CD4-positive, alpha-beta T cell (primary cell): ENCODE results near the gene PNPLA7. TPM values are rescaled to one million over a fixed set of nuclear protein-coding genes. Genes with fewer than 3 reads are reported as not detected.

Source experiments
- ATAC-seq: fragments of 200-7000 bp; cut with Tn5 transposase; one replicate; pipeline ENCODE4 v1.10.0; 2022; ENCODE audit warnings: mild to moderate bottlenecking; ENCODE audit not compliant: poor library complexity
- CTCF ChIA-PET: fragments of 350-600 bp; sonication (Branson Sonifier 250); formaldehyde crosslinking; loops from one replicate; lab custom pipeline; 2021; ENCODE audit warnings: antibody characterized with exemption, inconsistent platforms; lab: Charles Lee
- POLR2A ChIA-PET: fragments of 350-600 bp; sonication (Branson Sonifier 250); formaldehyde crosslinking; loops from one replicate; lab custom pipeline; 2021; ENCODE audit warnings: antibody characterized with exemption, inconsistent platforms; lab: Charles Lee
- DNase-seq, 14 experiments: peaks; one replicate each; pipeline ENCODE4 v3.0.0-alpha.2; 2013 to 2020; ENCODE audit warnings: mixed read lengths in 2 of 14
- H3K27ac ChIP-seq, 2 donors: one replicate each; pipeline versions ENCODE4 v1.5.1 to v1.7.0; 2013; ENCODE audit warnings: low read length in 2 of 2, low read depth in 1 of 2, mild to moderate bottlenecking in 1 of 2
- H3K27me3 ChIP-seq, 2 experiments: 1 replicate in 1 of 2; 2 replicates in 1 of 2; pipeline versions ENCODE4 v1.6.1 to v1.7.0; 2013; ENCODE audit warnings: low read length in 2 of 2, control low read depth in 1 of 2, mild to moderate bottlenecking in 1 of 2, moderate library complexity in 1 of 2; ENCODE audit not compliant: insufficient read depth in 2 of 2, control insufficient read depth in 1 of 2
- H3K36me3 ChIP-seq: one replicate; pipeline ENCODE4 v1.6.1; 2013; ENCODE audit warnings: low read length, control low read depth; ENCODE audit not compliant: insufficient read depth
- H3K4me1 ChIP-seq: one replicate; pipeline ENCODE4 v1.6.1; 2013; ENCODE audit warnings: low read length, control low read depth; ENCODE audit not compliant: insufficient read depth
- H3K4me3 ChIP-seq: one replicate; pipeline ENCODE4 v1.5.1; 2013; ENCODE audit warnings: mild to moderate bottlenecking, low read length, moderate library complexity
- H3K9me3 ChIP-seq, 2 experiments: 1 replicate in 1 of 2; 2 replicates in 1 of 2; pipeline versions ENCODE4 v1.6.1 to v1.7.0; 2013; ENCODE audit warnings: low read length in 2 of 2, mild to moderate bottlenecking in 2 of 2, control low read depth in 1 of 2, moderate library complexity in 1 of 2; ENCODE audit not compliant: control insufficient read depth in 1 of 2, insufficient read depth in 1 of 2
- H3K27ac Mint-ChIP-seq: one replicate; pipeline ENCODE4 v1.8.0; 2020; ENCODE audit warnings: mixed read lengths
- H3K27me3 Mint-ChIP-seq: one replicate; pipeline ENCODE4 v1.8.0; 2021; ENCODE audit warnings: mixed read lengths
- H3K36me3 Mint-ChIP-seq: one replicate; pipeline ENCODE4 v1.8.0; 2021; ENCODE audit warnings: low read depth, mixed read lengths
- H3K4me1 Mint-ChIP-seq: one replicate; pipeline ENCODE4 v1.8.0; 2021; ENCODE audit warnings: low read depth, mixed read lengths
- H3K4me3 Mint-ChIP-seq: one replicate; pipeline ENCODE4 v1.8.0; 2020; ENCODE audit warnings: mild to moderate bottlenecking, mixed read lengths
- H3K9me3 Mint-ChIP-seq: one replicate; pipeline ENCODE4 v1.8.0; 2020; ENCODE audit warnings: mixed read lengths
- CTCF ChIP-seq: fragments of 200-600 bp; IDR thresholded peaks from one replicate; pipeline ENCODE4 v1.8.0; 2022; ENCODE audit warnings: antibody characterized with exemption, mild to moderate bottlenecking
- intact Hi-C, 2 experiments: fragments of 100-400 bp; cut with DNase I in 1 of 2; cut with micrococcal nuclease in 1 of 2; formaldehyde crosslinking; loops; one replicate each; pipeline versions ENCODE4 v1.15.1 to v1.9.0; 2023 to 2025; cut with DNase I, micrococcal nuclease
- total RNA-seq, 174 experiments: library from RNA in 2 of 174; stranded (reverse) in 2 of 174; gene quantifications; one replicate each; pipeline ENCODE4 v1.2.3 and lab custom pipeline; 2021 to 2026

Gene PNPLA7
- total RNA-seq, 2 experiments from 2014 or later = 7.8 to 8.4 TPM

GRCh38 chr9:137417161-137418021, 132.8 kb downstream of the PNPLA7 start:
- H3K9me3 Mint-ChIP-seq = no peaks in the 10 kb centered on the region

GRCh38 chr9:137416563-137417151, 133.5 kb downstream of the PNPLA7 start:
- no peaks in the 10 kb centered on the region for H3K9me3 Mint-ChIP-seq
- ChIA-PET POLR2A (no interaction called here), CTCF (no interaction called here)
- no peak overlapping the region for H3K4me3 Mint-ChIP-seq
- Histone ChIP-seq H3K27ac (no peak overlapping the region), H3K4me1 (peaks cover 7% of the 10 kb centered on the region), H3K9me3 (no peaks in the 10 kb centered on the region), H3K27me3 (no peaks in the 10 kb centered on the region), H3K4me3 (peak overlapping the region; percentile 34), H3K36me3 (no peaks in the 10 kb centered on the region)
- peaks cover 8% of the 10 kb centered on the region for H3K4me1 Mint-ChIP-seq
- no peaks in the 10 kb centered on the region for H3K27me3 Mint-ChIP-seq
- H3K27ac Mint-ChIP-seq = no peak overlapping the region
- DNase-seq (no peak), ATAC-seq (no peak)
- intact Hi-C loops = no loop called here
- no peaks in the 10 kb centered on the region for H3K36me3 Mint-ChIP-seq
- no peak for TF ChIP-seq CTCF

More at GRCh38 chr9:137417161-137418021, 132.8 kb downstream of the PNPLA7 start:
- ATAC-seq = no peak
- no peak overlapping the region for H3K27ac ChIP-seq
- H3K4me3 ChIP-seq = peak overlapping the region; percentile 34
- ChIA-PET POLR2A (no interaction called here), CTCF (no interaction called here)
- no peaks in the 10 kb centered on the region for H3K27me3 ChIP-seq
- no peaks in the 10 kb centered on the region for H3K36me3 ChIP-seq
- DNase-seq = peak in 2 of 14 experiments; percentile 10 to 14
- peaks cover 15% of the 10 kb centered on the region for H3K4me1 Mint-ChIP-seq
- H3K9me3 ChIP-seq = no peaks in the 10 kb centered on the region
- H3K4me3 Mint-ChIP-seq = peak overlapping the region; percentile 38
- no peaks in the 10 kb centered on the region for H3K36me3 Mint-ChIP-seq
- H3K27me3 Mint-ChIP-seq = no peaks in the 10 kb centered on the region
- TF ChIP-seq CTCF = no peak
- intact Hi-C loops = no loop called here
- H3K27ac Mint-ChIP-seq = no peak overlapping the region
- H3K4me1 ChIP-seq = peaks cover 8% of the 10 kb centered on the region

- no peaks in the 10 kb centered on the region for H3K36me3 Mint-ChIP-seq
- DNase-seq = no peak
- Histone ChIP-seq H3K36me3 (no peaks in the 10 kb centered on the region), H3K27ac (no peak overlapping the region), H3K27me3 (no peaks in the 10 kb centered on the region), H3K4me1 (peaks cover 10% of the 10 kb centered on the region), H3K4me3 (no peak overlapping the region), H3K9me3 (no peaks in the 10 kb centered on the region)
- intact Hi-C loops = no loop called here
- ATAC-seq = no peak
- ChIA-PET POLR2A (no interaction called here), CTCF (no interaction called here)
- H3K27ac Mint-ChIP-seq = no peak overlapping the region
- H3K4me3 Mint-ChIP-seq = no peak overlapping the region
- H3K4me1 Mint-ChIP-seq = peaks cover 6% of the 10 kb centered on the region
- no peaks in the 10 kb centered on the region for H3K27me3 Mint-ChIP-seq
- no peak for TF ChIP-seq CTCF
- H3K9me3 Mint-ChIP-seq = no peaks in the 10 kb centered on the region
These were observed 134.1 kb downstream of the PNPLA7 start for GRCh38 chr9:137416006-137416562.
